HepG2 (cell line): ENCODE results near the gene GCM1. TPM values are rescaled to one million over a fixed set of nuclear protein-coding genes. Genes with fewer than 3 reads are reported as not detected.

Experiments used
- DBP ChIP-seq: sonication (generic); formaldehyde crosslinking; IDR thresholded peaks from 2 replicates; pipeline ENCODE4 v1.4.0; 2020; ENCODE audit warnings: missing genetic modification reagents; ENCODE audit errors: not compliant biosample characterization
- ELF3 ChIP-seq: IDR thresholded peaks from 2 replicates; pipeline ENCODE4 v1.6.1; 2016; ENCODE audit warnings: missing genetic modification reagents, missing compliant biosample characterization
- GRHL1 ChIP-seq: sonication (generic); formaldehyde crosslinking; conservative IDR thresholded peaks from 2 replicates; pipeline ENCODE4 v1.8.0; 2022; ENCODE audit warnings: missing genetic modification reagents
- JUN ChIP-seq: sonication (generic); formaldehyde crosslinking; IDR thresholded peaks from 2 replicates; pipeline ENCODE4 v1.4.0; 2020; ENCODE audit warnings: mild to moderate bottlenecking, missing genetic modification reagents
- KLF6 ChIP-seq: IDR thresholded peaks from 2 replicates; pipeline ENCODE4 v1.8.0; 2016; ENCODE audit warnings: missing biosample characterization, missing genetic modification reagents
- PITX1 ChIP-seq: sonication (generic); formaldehyde crosslinking; IDR thresholded peaks from 2 replicates; pipeline ENCODE4 v1.5.1; 2020; ENCODE audit warnings: mild to moderate bottlenecking, missing genetic modification reagents
- RXRB ChIP-seq: IDR thresholded peaks from 2 replicates; pipeline ENCODE4 v1.6.1; 2016; ENCODE audit warnings: borderline replicate concordance, missing genetic modification reagents, missing compliant biosample characterization
- SOX5 ChIP-seq: IDR thresholded peaks from 2 replicates; pipeline ENCODE4 v1.6.1; 2016; ENCODE audit warnings: borderline replicate concordance
- ZBTB20 ChIP-seq: sonication (generic); formaldehyde crosslinking; IDR thresholded peaks from 2 replicates; pipeline ENCODE4 v1.8.1; 2023; ENCODE audit warnings: missing genetic modification reagents, low read depth, mild to moderate bottlenecking, borderline replicate concordance
- ZFP91 ChIP-seq: sonication (generic); formaldehyde crosslinking; IDR thresholded peaks from 2 replicates; pipeline ENCODE4 v1.9.0; 2022; ENCODE audit warnings: missing genetic modification reagents, mild to moderate bottlenecking, borderline replicate concordance
- ZNF33B ChIP-seq: sonication (generic); formaldehyde crosslinking; IDR thresholded peaks from 2 replicates; pipeline ENCODE4 v1.5.1; 2020; ENCODE audit warnings: mild to moderate bottlenecking, missing genetic modification reagents
- ZNF484 ChIP-seq: sonication (generic); formaldehyde crosslinking; IDR thresholded peaks from 2 replicates; pipeline ENCODE4 v1.5.1; 2020; ENCODE audit warnings: mild to moderate bottlenecking, low read depth, missing genetic modification reagents, borderline replicate concordance
- ZNF556 ChIP-seq: sonication (generic); formaldehyde crosslinking; IDR thresholded peaks from 2 replicates; pipeline ENCODE4 v1.4.0; 2020; ENCODE audit warnings: mild to moderate bottlenecking, missing genetic modification reagents, borderline replicate concordance
- ZNF776 ChIP-seq: sonication (generic); formaldehyde crosslinking; IDR thresholded peaks from 2 replicates; pipeline ENCODE4 v1.4.0; 2020; ENCODE audit warnings: mild to moderate bottlenecking, missing genetic modification reagents
- ZSCAN9 ChIP-seq: IDR thresholded peaks from 2 replicates; pipeline ENCODE4 v1.6.1; 2016; ENCODE audit warnings: borderline replicate concordance
- polyA plus RNA-seq, 8 experiments: library from polyadenylated mRNA; depleted of rRNA in 3 of 8; stranded (reverse) in 7 of 8; unstranded in 1 of 8; fragments of >200 nt; fragmentation: Illumina TruSeq in 4 of 8; extraction: Trizol in 4 of 8; gene quantifications; 2 replicates each; pipeline versions ENCODE4 v1.2.1 to v1.2.3, GENCODE V29; 2011 to 2016; ENCODE audit warnings: low read depth in 4 of 8, missing spikeins in 1 of 8, mixed read lengths in 1 of 8; ENCODE audit not compliant: insufficient read depth in 1 of 8
- total RNA-seq, 5 experiments: library from RNA; depleted of rRNA; stranded (reverse); fragments of >200 nt; fragmentation: Illumina TruSeq; extraction: Trizol; gene quantifications; 2 replicates each; pipeline ENCODE4 v1.2.3, GENCODE V29; 2016; ENCODE audit warnings: low read depth in 1 of 5
- TF ChIP-seq, protein P1 (sequence below), 2 experiments: IDR thresholded peaks; 2 replicates each; pipeline ENCODE4 v1.6.1; 2011 to 2012; ENCODE audit warnings: low read length in 2 of 2, borderline replicate concordance in 1 of 2, low read depth in 1 of 2, mild to moderate bottlenecking in 1 of 2, moderate library complexity in 1 of 2
- TF ChIP-seq, protein P2 (sequence below): sonication (generic); formaldehyde crosslinking; conservative IDR thresholded peaks from 2 replicates; pipeline ENCODE4 v1.4.0; 2020; ENCODE audit warnings: missing genetic modification reagents
- TF ChIP-seq, protein P3 (sequence below): sonication (generic); formaldehyde crosslinking; IDR thresholded peaks from 2 replicates; pipeline ENCODE4 v1.4.0; 2020; ENCODE audit warnings: mild to moderate bottlenecking, low read depth, missing genetic modification reagents

The GCM1 gene
- total and polyA plus RNA-seq, 2 of the 13 experiments (the other 11 are each of a cell fraction or from before 2014, with no cell fraction given), result 0.04 to 0.13 TPM

DNA sequence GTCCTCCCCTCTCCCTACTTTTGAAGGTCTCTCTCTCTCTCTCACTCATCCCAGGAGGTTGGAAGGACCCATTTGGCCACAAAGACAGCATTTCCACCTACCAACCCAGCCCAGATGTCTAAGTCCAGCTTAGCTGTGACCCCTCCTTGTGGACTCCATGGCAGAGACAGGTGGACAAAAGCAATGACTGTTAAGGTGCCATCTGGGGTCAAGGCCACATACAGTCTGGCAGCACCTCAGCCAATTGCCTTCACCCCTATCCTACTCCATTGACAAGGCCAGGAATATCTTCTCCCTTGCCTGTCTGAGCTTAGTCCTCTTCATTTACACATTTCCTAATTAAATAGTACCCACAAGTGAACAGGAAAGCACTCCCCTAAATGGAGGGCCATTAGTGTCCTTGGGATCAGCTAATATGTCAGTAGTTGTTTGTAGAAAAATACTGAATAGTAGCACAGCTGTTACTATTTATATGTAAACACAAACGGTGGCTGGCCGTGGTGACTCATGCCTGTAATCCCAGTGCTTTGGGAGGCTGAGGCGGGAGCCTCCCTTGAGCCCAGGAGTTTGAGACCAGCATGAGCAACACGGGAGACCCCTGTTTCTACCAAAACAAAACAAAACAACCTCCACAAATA, 28.8 kb downstream of the GCM1 start (continued):
- TF ChIP-seq ZFP91 (CRISPR knock-in tag) (peak; percentile 59; the same call in 1 of the 2 replicates), ZBTB20 (peak; percentile 54; the same call in 1 of the 2 replicates), DBP (CRISPR knock-in tag) (no peak), ZNF776 (no peak), SOX5 (CRISPR knock-in tag) (peak; percentile 78), KLF6 (0 out of 2 replicates have a peak, but pooled peaks have one; percentile 14), ZSCAN9 (0 out of 2 replicates have a peak, but pooled peaks have one; percentile 21), ZNF484 (no peak), RXRB (CRISPR knock-in tag) (peak; percentile 98), GRHL1 (no peak), JUN (CRISPR knock-in tag) (peak; percentile 85), ZNF33B (CRISPR knock-in tag) (0 out of 2 replicates have a peak, but pooled peaks have one; percentile 31), ELF3 (CRISPR knock-in tag) (0 out of 2 replicates have a peak, but pooled peaks have one; percentile 23), ZNF556 (CRISPR knock-in tag) (0 out of 2 replicates have a peak, but pooled peaks have one; percentile 53), PITX1 (CRISPR knock-in tag) (peak; percentile 86)
- TF ChIP-seq, protein P1, sequence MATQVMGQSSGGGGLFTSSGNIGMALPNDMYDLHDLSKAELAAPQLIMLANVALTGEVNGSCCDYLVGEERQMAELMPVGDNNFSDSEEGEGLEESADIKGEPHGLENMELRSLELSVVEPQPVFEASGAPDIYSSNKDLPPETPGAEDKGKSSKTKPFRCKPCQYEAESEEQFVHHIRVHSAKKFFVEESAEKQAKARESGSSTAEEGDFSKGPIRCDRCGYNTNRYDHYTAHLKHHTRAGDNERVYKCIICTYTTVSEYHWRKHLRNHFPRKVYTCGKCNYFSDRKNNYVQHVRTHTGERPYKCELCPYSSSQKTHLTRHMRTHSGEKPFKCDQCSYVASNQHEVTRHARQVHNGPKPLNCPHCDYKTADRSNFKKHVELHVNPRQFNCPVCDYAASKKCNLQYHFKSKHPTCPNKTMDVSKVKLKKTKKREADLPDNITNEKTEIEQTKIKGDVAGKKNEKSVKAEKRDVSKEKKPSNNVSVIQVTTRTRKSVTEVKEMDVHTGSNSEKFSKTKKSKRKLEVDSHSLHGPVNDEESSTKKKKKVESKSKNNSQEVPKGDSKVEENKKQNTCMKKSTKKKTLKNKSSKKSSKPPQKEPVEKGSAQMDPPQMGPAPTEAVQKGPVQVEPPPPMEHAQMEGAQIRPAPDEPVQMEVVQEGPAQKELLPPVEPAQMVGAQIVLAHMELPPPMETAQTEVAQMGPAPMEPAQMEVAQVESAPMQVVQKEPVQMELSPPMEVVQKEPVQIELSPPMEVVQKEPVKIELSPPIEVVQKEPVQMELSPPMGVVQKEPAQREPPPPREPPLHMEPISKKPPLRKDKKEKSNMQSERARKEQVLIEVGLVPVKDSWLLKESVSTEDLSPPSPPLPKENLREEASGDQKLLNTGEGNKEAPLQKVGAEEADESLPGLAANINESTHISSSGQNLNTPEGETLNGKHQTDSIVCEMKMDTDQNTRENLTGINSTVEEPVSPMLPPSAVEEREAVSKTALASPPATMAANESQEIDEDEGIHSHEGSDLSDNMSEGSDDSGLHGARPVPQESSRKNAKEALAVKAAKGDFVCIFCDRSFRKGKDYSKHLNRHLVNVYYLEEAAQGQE (IDR thresholded peaks at IDR 0.05; ENCODE audit: borderline replicate concordance in 1 of 2, low read depth in 1 of 2, low read length in 2 of 2), result 0 out of 4 replicates have a peak, but pooled peaks of 1 of the 2 experiments have one; percentile 14
- TF ChIP-seq, protein P2, sequence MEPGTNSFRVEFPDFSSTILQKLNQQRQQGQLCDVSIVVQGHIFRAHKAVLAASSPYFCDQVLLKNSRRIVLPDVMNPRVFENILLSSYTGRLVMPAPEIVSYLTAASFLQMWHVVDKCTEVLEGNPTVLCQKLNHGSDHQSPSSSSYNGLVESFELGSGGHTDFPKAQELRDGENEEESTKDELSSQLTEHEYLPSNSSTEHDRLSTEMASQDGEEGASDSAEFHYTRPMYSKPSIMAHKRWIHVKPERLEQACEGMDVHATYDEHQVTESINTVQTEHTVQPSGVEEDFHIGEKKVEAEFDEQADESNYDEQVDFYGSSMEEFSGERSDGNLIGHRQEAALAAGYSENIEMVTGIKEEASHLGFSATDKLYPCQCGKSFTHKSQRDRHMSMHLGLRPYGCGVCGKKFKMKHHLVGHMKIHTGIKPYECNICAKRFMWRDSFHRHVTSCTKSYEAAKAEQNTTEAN (CRISPR knock-in tag), result peak; percentile 50; the same call in 1 of the 2 replicates
- TF ChIP-seq, protein P3, sequence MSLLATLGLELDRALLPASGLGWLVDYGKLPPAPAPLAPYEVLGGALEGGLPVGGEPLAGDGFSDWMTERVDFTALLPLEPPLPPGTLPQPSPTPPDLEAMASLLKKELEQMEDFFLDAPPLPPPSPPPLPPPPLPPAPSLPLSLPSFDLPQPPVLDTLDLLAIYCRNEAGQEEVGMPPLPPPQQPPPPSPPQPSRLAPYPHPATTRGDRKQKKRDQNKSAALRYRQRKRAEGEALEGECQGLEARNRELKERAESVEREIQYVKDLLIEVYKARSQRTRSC (CRISPR knock-in tag), result no peak
